Karpas-422 (cell line): ENCODE data around the gene ARHGDIA. TPM values are rescaled to one million over a fixed set of nuclear protein-coding genes. Genes with fewer than 3 reads are reported as not detected.

Source experiments
- DNase-seq: peaks from one replicate; pipeline ENCODE4 v3.0.0-alpha.2; 2015
- H2AFZ ChIP-seq: fragments of 200-600 bp; sonication (generic); 2 replicates; pipeline ENCODE4 v1.6.1; 2014; ENCODE audit warnings: antibody characterized with exemption, low read length, mixed read lengths
- H3K27ac ChIP-seq: fragments of 200-600 bp; sonication (generic); 2 replicates; pipeline ENCODE4 v1.5.1; 2014; ENCODE audit warnings: mild to moderate bottlenecking, low read length, moderate library complexity
- H3K27me3 ChIP-seq: fragments of 200-600 bp; sonication (generic); 2 replicates; pipeline ENCODE4 v1.6.1; 2014; ENCODE audit warnings: low read length, mixed read lengths
- H3K36me3 ChIP-seq: fragments of 200-600 bp; sonication (generic); 2 replicates; pipeline ENCODE4 v1.6.1; 2014; ENCODE audit warnings: low read length, mixed read lengths; ENCODE audit not compliant: insufficient read depth
- H3K4me1 ChIP-seq: fragments of 200-600 bp; sonication (generic); 2 replicates; pipeline ENCODE4 v1.6.1; 2014; ENCODE audit warnings: mild to moderate bottlenecking, low read length, mixed read lengths
- H3K4me2 ChIP-seq: fragments of 200-600 bp; sonication (generic); 2 replicates; pipeline ENCODE4 v1.6.1; 2014; ENCODE audit warnings: low read length, low read depth, mild to moderate bottlenecking; ENCODE audit not compliant: poor library complexity, severe bottlenecking
- H3K4me3 ChIP-seq: fragments of 200-600 bp; sonication (generic); 2 replicates; pipeline ENCODE4 v1.5.1; 2014; ENCODE audit warnings: mild to moderate bottlenecking, antibody characterized with exemption, low read length, mixed read lengths
- H3K79me2 ChIP-seq: fragments of 200-600 bp; sonication (generic); 2 replicates; pipeline ENCODE4 v1.6.1; 2014; ENCODE audit warnings: mild to moderate bottlenecking, low read length, mixed read lengths
- H3K9ac ChIP-seq: fragments of 200-600 bp; sonication (generic); 2 replicates; pipeline ENCODE4 v1.6.0; 2014; ENCODE audit warnings: low read length
- H3K9me2 ChIP-seq: fragments of 200-600 bp; sonication (generic), shearing (Covaris generic); replicated peaks from 2 replicates; pipeline ENCODE4 v1.6.0; 2014; ENCODE audit warnings: mild to moderate bottlenecking, low read length, moderate library complexity; ENCODE audit not compliant: insufficient read depth
- H3K9me3 ChIP-seq: fragments of 300-700, 200-600 bp; sonication (generic); 2 replicates; pipeline ENCODE4 v1.6.1; 2014; ENCODE audit warnings: low read length, mixed read lengths
- H4K20me1 ChIP-seq: fragments of 200-600 bp; sonication (generic); 2 replicates; pipeline ENCODE4 v1.6.1; 2014; ENCODE audit warnings: mild to moderate bottlenecking, antibody characterized with exemption, low read length, low read depth; ENCODE audit not compliant: insufficient read depth
- total RNA-seq: library from RNA; depleted of rRNA; stranded (reverse); fragments of >200 nt; shearing (Covaris generic); gene quantifications from 2 replicates; pipeline ENCODE4 v1.2.3, GENCODE V29; 2014; ENCODE audit warnings: low replicate concordance

ARHGDIA gene
- total RNA-seq, 1 experiment from 2014 or later = 68.5 TPM

DNA sequence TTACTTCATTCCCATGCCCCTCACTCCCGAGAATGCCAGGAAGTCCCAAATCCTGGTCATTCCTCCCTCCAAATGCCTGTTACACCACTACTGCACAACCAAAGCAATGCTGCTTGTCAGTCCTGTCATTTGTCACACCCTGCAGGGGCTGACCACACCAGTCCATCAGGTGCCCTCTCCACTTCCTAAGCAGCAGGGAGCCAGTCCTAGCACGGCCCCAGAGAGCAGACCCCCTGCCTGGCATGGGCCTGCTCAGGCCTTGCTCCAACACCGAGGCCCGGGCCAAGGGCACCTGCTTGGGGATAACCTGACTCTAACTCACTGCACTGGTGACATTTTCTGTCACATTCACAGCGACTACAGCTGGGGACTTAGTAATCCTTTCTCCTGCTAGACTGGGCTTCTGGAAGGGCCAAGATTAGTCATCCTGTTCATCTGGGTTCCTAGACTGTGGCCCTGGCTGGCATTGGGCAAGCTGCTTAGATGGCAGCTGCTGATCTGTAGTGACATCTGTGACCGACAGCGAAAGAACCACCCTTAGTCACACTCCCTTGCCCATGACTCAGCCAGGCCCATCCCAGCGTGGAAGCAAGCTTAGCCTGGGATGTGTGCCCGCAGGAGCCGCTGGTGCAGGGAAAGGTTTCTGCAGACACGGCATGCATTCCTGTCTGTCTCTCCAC lies 14.9 kb upstream of the ARHGDIA start:
- Histone ChIP-seq H2AFZ (no peak overlapping the region), H3K9me2 (no peaks in the 10 kb centered on the region), H3K27ac (no peak overlapping the region), H3K4me2 (no peak overlapping the region), H3K9me3 (no peaks in the 10 kb centered on the region), H3K27me3 (no peaks in the 10 kb centered on the region), H3K4me1 (peaks cover 10% of the 10 kb centered on the region), H4K20me1 (peaks cover 33% of the 10 kb centered on the region), H3K9ac (no peak overlapping the region), H3K4me3 (no peak overlapping the region), H3K36me3 (peaks cover 64% of the 10 kb centered on the region), H3K79me2 (peaks cover 49% of the 10 kb centered on the region)
- no peak for DNase-seq

- Histone ChIP-seq H2AFZ (no peak overlapping the region), H3K4me1 (peaks cover 10% of the 10 kb centered on the region), H3K9ac (no peak overlapping the region), H3K36me3 (peaks cover 65% of the 10 kb centered on the region), H3K4me2 (no peak overlapping the region), H3K27ac (no peak overlapping the region), H4K20me1 (peaks cover 29% of the 10 kb centered on the region), H3K4me3 (no peak overlapping the region), H3K9me3 (no peaks in the 10 kb centered on the region), H3K79me2 (peaks cover 43% of the 10 kb centered on the region), H3K27me3 (no peaks in the 10 kb centered on the region), H3K9me2 (no peaks in the 10 kb centered on the region)
- no peak for DNase-seq
Measured at GRCh38 chr17:81885454-81885853, 14.3 kb upstream of the ARHGDIA start.

DNA sequence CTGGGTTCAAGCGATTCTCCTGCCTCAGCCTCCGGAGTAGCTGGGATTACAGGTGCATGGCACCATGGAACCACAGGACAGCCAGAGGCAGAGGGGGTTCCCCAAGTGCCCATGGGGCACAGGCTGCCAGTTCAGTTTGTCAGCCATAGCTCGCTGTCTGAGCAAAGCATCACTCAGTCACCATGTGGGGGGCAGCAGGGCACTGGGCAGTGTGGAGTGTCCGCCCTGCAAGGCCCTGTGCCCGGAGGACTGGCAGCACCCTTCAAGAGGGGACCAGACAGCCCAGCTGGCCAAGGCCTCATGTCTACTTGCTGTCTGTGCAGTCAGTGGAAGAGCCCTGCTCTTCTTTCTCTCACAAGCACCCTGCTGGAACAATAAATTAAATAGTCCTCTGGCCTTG lies 13.8 kb upstream of the ARHGDIA start:
- H3K4me2 ChIP-seq = no peak overlapping the region
- H3K27me3 ChIP-seq = no peaks in the 10 kb centered on the region
- peaks cover 25% of the 10 kb centered on the region for H4K20me1 ChIP-seq
- no peak overlapping the region for H3K4me3 ChIP-seq
- no peak overlapping the region for H2AFZ ChIP-seq
- no peaks in the 10 kb centered on the region for H3K9me3 ChIP-seq
- H3K4me1 ChIP-seq = peaks cover 5% of the 10 kb centered on the region
- H3K9me2 ChIP-seq = no peaks in the 10 kb centered on the region
- H3K9ac ChIP-seq = no peak overlapping the region
- DNase-seq = no peak
- H3K27ac ChIP-seq = no peak overlapping the region
- H3K36me3 ChIP-seq = peaks cover 61% of the 10 kb centered on the region
- H3K79me2 ChIP-seq = peaks cover 38% of the 10 kb centered on the region

DNA sequence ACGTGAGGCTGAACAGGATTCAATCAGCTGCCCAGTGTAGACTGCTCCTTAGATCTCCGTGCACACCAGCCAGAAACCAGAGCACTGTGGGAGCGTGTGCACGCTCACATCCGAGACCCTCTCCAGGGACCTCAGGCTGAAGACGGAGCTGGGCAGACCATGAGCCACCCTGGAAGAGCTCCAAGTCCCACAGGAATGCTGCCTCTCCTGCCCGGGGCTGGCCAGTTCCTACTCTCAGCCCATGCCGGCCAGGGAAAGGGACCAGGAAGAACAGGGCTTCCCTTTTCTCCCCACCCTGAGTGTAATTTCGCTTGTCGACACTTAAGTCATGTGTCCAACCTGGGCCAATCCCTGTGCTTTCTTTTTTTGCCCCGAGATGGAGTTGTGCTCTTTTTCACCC lies 13.4 kb upstream of the ARHGDIA start:
- H3K4me3 ChIP-seq = no peak overlapping the region
- no peaks in the 10 kb centered on the region for H3K9me2 ChIP-seq
- H3K36me3 ChIP-seq = peaks cover 57% of the 10 kb centered on the region
- no peaks in the 10 kb centered on the region for H3K27me3 ChIP-seq
- H2AFZ ChIP-seq = no peak overlapping the region
- no peak for DNase-seq
- H3K4me1 ChIP-seq = peaks cover under 1% of the 10 kb centered on the region
- H3K9me3 ChIP-seq = no peaks in the 10 kb centered on the region
- H3K9ac ChIP-seq = no peak overlapping the region
- peaks cover 20% of the 10 kb centered on the region for H4K20me1 ChIP-seq
- H3K79me2 ChIP-seq = peaks cover 34% of the 10 kb centered on the region
- H3K27ac ChIP-seq = no peak overlapping the region
- no peak overlapping the region for H3K4me2 ChIP-seq

DNA sequence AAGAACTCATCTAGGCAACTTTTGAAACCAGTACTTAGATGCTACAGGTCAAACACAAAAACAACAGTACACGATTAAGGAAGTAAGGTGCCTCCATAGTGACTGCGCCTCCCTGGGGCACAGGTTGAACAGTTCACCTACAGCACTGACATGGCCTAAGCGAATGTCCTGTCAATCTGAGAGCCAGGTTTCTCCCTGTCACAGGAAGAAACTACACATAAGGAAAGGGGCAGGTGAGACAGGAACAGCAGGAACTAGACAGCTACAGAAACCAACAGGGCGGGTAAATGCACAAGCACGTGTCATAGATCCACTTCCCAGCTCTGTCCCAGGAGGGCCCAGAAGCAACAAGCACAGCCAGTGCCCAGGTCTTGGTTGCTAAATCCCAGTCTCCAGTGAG lies 8.0 kb upstream of the ARHGDIA start:
- Histone ChIP-seq H3K9me2 (no peaks in the 10 kb centered on the region), H3K79me2 (no peaks in the 10 kb centered on the region), H4K20me1 (no peaks in the 10 kb centered on the region), H3K4me3 (no peak overlapping the region), H3K27ac (no peak overlapping the region), H3K27me3 (no peaks in the 10 kb centered on the region), H3K4me1 (no peaks in the 10 kb centered on the region), H2AFZ (no peak overlapping the region), H3K4me2 (no peak overlapping the region), H3K36me3 (peaks cover 26% of the 10 kb centered on the region; the same call in 1 of the 2 replicates), H3K9ac (no peak overlapping the region), H3K9me3 (no peaks in the 10 kb centered on the region)
- DNase-seq = no peak

DNA sequence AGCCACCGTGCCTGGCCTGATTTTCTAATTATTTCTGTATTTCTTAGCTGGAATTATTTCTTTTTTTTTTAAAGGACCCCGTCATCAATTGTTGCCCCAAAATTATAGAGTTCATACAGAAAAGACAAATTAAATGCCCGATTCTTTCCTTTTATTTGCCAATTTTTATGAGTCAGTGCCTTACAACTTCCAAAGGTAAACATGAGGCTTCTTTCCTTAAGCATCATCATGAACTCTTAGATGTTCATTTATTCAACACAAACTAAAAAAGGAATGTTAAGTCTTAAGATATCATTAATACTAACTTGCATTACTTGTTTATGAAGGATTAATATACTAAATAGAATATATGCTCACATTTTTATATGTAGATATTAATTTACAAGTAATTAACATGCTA lies 7.2 kb upstream of the ARHGDIA start:
- no peak for DNase-seq
- H3K9me3 ChIP-seq = no peaks in the 10 kb centered on the region
- no peak overlapping the region for H2AFZ ChIP-seq
- no peak overlapping the region for H3K9ac ChIP-seq
- no peak overlapping the region for H3K4me2 ChIP-seq
- no peaks in the 10 kb centered on the region for H3K79me2 ChIP-seq
- peaks cover 23% of the 10 kb centered on the region; the same call in 1 of the 2 replicates for H3K36me3 ChIP-seq
- H3K4me3 ChIP-seq = no peak overlapping the region
- no peaks in the 10 kb centered on the region for H4K20me1 ChIP-seq
- H3K4me1 ChIP-seq = peaks cover 6% of the 10 kb centered on the region
- H3K27ac ChIP-seq = no peak overlapping the region
- no peaks in the 10 kb centered on the region for H3K9me2 ChIP-seq
- H3K27me3 ChIP-seq = no peaks in the 10 kb centered on the region

DNA sequence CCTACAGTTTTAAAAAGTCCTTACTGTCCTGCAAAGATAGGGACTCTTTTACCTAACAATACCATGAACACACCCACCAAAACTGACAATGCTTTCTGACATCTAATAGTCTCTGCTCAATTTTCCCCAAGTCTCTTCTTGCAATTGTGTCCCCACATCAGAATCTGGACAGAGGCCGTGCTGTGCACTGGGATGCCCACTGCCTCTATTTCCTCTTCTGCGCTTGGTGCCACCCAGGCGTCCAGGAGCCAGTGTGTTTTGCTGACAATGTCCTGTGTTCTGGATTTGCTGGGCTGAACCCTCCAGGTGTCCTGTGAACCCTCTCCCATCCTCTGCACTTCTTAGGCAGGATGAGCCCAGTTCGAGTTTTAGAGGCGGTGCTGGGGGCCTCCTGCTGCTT lies 6.4 kb upstream of the ARHGDIA start:
- Histone ChIP-seq H3K4me1 (peaks cover 14% of the 10 kb centered on the region), H4K20me1 (no peaks in the 10 kb centered on the region), H3K4me2 (no peak overlapping the region), H3K9ac (no peak overlapping the region), H3K4me3 (no peak overlapping the region), H3K27me3 (no peaks in the 10 kb centered on the region), H3K27ac (no peak overlapping the region), H2AFZ (no peak overlapping the region), H3K9me3 (no peaks in the 10 kb centered on the region), H3K36me3 (peaks cover 22% of the 10 kb centered on the region; the same call in 1 of the 2 replicates), H3K79me2 (peaks cover 4% of the 10 kb centered on the region), H3K9me2 (no peaks in the 10 kb centered on the region)
- DNase-seq = no peak

- H3K9me2 ChIP-seq = no peaks in the 10 kb centered on the region
- H3K36me3 ChIP-seq = peaks cover 5% of the 10 kb centered on the region; the same call in 1 of the 2 replicates
- no peaks in the 10 kb centered on the region for H3K27me3 ChIP-seq
- H3K9me3 ChIP-seq = no peaks in the 10 kb centered on the region
- H2AFZ ChIP-seq = peak overlapping the region; percentile 87; the same call in 1 of the 2 replicates
- H3K4me2 ChIP-seq = peak overlapping the region; percentile 99
- peak overlapping the region; percentile 91 for H3K27ac ChIP-seq
- peaks cover 26% of the 10 kb centered on the region for H3K79me2 ChIP-seq
- DNase-seq = peak; percentile 97
- H4K20me1 ChIP-seq = peaks cover 17% of the 10 kb centered on the region; the same call in 1 of the 2 replicates
- peak overlapping the region; percentile 90 for H3K4me3 ChIP-seq
- H3K4me1 ChIP-seq = peaks cover 56% of the 10 kb centered on the region
- peak overlapping the region; percentile 100 for H3K9ac ChIP-seq
Measured at GRCh38 chr17:81871387-81872230, 472 bp upstream of the ARHGDIA start.
